Spleen (tissue), 7 donors: ENCODE data around the gene SEMA7A.

Experiments used
- POLR2A ChIP-seq, 3 donors: fragments of 450-650 bp; IDR thresholded peaks; one replicate each; pipeline ENCODE4 v1.5.1; 2017; ENCODE audit warnings: antibody characterized with exemption in 3 of 3, mild to moderate bottlenecking in 1 of 3
- TF ChIP-seq, protein P1 (sequence below), 11 experiments: fragments of 200-600 bp in 7 of 11; fragments of 450-650 bp in 4 of 11; sonication (generic) in 4 of 11; IDR thresholded peaks in 8 of 11; conservative IDR thresholded peaks in 3 of 11; 1 replicate in 7 of 11; 2 replicates in 4 of 11; pipeline versions ENCODE4 v1.4.0 to v1.8.0; 2016 to 2021; ENCODE audit warnings: antibody characterized with exemption in 11 of 11, inconsistent platforms in 4 of 11, mild to moderate bottlenecking in 1 of 11
- donor health status: DM: no; HTN: no; CAD: no; lungs with moderate emphysema.
- donor health status: DM: no; HTN: no; CAD: no.
- donor health status: DM: no; HTN: no; CAD: no.

DNA sequence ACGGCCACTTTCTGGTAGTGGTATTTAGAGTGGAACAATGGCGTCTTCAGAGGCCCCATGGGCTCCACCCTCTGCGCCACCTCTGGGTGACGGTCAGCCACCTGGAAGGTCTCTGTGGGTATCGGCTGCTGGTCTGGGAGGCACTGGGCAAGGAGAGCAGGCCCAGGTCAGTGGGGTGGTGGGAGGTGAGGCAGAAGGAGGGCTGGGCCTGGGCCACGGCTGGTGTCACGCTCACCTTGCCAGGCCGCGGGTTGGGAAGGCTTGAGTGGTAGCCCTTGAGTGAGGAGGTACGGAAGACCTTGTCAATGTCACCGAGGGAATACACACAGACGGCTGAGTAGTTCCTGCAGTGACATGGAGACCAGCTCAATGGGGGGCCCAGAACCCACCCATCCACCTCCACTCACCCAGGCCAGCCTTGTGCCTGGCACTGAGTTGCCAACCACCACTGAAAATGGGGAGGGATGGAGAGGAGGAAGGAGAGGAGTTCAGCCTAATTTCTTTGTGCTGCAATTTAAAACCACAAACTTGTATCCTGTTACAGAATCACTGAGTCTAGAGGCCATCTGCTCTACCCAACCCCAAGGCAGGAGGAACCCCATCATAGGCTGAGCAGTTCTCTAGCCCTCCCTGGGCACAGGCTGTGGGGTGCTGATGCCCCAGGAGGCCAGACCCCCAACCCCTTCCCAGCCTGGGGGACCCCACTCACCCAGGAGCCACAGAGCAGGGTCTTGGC is 19.0 kb downstream of the SEMA7A start:
- TF ChIP-seq, protein P1, sequence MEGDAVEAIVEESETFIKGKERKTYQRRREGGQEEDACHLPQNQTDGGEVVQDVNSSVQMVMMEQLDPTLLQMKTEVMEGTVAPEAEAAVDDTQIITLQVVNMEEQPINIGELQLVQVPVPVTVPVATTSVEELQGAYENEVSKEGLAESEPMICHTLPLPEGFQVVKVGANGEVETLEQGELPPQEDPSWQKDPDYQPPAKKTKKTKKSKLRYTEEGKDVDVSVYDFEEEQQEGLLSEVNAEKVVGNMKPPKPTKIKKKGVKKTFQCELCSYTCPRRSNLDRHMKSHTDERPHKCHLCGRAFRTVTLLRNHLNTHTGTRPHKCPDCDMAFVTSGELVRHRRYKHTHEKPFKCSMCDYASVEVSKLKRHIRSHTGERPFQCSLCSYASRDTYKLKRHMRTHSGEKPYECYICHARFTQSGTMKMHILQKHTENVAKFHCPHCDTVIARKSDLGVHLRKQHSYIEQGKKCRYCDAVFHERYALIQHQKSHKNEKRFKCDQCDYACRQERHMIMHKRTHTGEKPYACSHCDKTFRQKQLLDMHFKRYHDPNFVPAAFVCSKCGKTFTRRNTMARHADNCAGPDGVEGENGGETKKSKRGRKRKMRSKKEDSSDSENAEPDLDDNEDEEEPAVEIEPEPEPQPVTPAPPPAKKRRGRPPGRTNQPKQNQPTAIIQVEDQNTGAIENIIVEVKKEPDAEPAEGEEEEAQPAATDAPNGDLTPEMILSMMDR (IDR thresholded peaks at IDR 0.05 in 8 of 11, conservative IDR thresholded peaks at IDR 0.05 in 3 of 11): no peak
- TF ChIP-seq POLR2A (IDR thresholded peaks at IDR 0.05): no peak
